Left ventricle myocardium superior (tissue), 1 donor: ENCODE results near the gene PIK3R3. TPM values are rescaled to one million over a fixed set of nuclear protein-coding genes. Genes with fewer than 3 reads are reported as not detected.

Source experiments
- ATAC-seq: fragments of 200-7000 bp; cut with Tn5 transposase; one replicate; pipeline ENCODE4 v1.9.1; 2020; ENCODE audit warnings: mild to moderate bottlenecking, moderate library complexity
- DNase-seq: peaks from one replicate; pipeline ENCODE4 v3.0.0-alpha.2; 2020
- intact Hi-C: fragments of 100-400 bp; cut with micrococcal nuclease; formaldehyde crosslinking; loops from one replicate; pipeline ENCODE4 v1.11.0; 2022
- total RNA-seq: library from RNA; stranded (reverse); fragmentation: NEBNext Ultra II Directional; extraction: Animal tissue kit (Norgen Biotek cat#: 25700); gene quantifications from one replicate; pipeline ENCODE4 v1.2.1, GENCODE V29; 2021
- donor health status: DM: no; HTN: yes; CAD: no; lungs with severe emphysema.

Gene PIK3R3
- total RNA-seq, 1 donor from 2014 or later, result 26.2 TPM

DNA sequence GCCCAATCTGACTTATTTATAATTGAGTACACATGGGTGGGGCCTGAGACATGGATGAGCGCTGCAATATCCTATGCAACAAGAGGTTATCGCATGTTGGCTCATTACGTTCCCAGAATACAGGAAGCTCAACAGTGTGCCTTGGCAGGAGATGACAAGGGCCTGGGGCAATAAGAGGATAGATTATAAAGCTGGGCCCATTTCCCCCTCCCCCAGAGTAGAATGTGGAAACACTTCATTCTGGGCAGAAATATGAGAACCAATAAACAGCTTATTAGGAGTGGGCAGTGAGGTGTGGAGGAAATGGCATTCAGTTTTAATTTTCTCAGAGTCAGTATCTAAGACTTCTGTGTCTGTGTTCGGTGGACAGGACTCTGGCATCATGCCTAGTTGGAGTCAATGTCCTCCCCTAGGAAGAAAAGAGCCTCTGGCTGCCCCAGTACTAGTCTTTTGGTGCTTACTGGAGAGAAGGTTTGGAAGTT is 92.8 kb downstream of the PIK3R3 start:
- ATAC-seq, result peak; percentile 41
- intact Hi-C loops, result loop anchor here (10.0 kb wide), 1 partner anchor 85 kb away; no protein-coding TSS in a partner anchor
- DNase-seq, result no peak

DNA sequence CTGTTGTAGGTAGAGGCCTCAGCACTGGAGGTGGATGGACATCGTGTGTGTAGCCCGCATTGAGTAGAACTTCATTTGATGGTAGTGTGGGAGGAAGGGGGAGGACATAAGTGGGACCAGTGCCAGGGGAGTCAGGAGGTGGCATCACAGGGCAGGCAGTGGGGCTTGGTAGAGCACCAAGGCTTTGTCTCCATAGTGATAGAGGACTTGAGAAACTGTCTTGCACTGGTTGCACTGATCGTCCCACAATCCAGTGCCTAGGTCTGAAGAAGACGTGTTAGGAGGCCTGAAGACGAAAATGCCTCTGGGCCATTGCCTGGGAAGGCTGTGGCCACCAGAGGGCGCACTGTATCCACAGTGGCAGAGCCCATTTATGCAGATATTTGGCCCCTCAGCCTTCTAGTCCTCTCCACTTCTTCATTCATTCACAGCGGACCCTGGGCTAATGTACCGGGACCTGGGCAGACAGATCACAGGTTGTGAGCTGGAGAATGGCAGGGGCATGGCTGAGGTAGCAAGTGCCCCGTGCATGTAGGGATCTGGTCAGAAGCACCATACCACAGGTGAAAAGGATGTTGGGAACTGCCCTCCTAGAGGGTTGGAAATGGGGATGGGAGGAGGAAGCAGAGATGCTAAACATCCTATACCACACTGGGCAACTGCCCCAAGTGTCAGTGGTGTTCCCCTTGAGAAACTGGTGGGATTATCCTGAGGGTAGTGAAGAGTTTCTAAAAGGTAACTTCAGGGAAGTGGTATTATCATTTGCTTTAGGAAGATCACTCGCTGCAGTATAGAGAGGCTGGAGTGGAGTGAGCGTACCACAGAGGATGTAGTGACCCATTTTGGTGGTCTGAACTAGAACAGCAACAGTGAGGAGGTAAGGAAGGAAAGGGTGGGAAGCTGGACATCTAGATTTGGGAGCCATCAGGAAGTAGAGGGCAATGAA is 95.3 kb downstream of the PIK3R3 start:
- DNase-seq (peak; percentile 94), ATAC-seq (peak; percentile 64)
- intact Hi-C loops, result loop anchor here (2.0 kb wide), 1 partner anchor 142 kb away; no protein-coding TSS in a partner anchor

DNA sequence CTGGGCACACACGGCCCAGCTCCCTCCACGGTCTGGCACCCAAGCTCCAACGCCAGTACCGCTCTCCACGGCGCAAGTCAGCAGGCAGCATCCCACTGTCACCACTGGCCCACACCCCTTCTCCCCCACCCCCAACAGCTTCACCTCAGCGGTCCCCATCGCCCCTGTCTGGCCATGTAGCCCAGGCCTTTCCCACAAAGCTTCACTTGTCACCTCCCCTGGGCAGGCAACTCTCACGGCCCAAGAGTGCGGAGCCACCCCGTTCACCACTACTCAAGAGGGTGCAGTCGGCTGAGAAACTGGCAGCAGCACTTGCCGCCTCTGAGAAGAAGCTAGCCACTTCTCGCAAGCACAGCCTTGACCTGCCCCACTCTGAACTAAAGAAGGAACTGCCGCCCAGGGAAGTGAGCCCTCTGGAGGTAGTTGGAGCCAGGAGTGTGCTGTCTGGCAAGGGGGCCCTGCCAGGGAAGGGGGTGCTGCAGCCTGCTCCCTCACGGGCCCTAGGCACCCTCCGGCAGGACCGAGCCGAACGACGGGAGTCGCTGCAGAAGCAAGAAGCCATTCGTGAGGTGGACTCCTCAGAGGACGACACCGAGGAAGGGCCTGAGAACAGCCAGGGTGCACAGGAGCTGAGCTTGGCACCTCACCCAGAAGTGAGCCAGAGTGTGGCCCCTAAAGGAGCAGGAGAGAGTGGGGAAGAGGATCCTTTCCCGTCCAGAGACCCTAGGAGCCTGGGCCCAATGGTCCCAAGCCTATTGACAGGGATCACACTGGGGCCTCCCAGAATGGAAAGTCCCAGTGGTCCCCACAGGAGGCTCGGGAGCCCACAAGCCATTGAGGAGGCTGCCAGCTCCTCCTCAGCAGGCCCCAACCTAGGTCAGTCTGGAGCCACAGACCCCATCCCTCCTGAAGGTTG is 97.6 kb downstream of the PIK3R3 start:
- intact Hi-C loops, result no loop called here
- ATAC-seq (peak; percentile 50), DNase-seq (peak; percentile 58)

DNA sequence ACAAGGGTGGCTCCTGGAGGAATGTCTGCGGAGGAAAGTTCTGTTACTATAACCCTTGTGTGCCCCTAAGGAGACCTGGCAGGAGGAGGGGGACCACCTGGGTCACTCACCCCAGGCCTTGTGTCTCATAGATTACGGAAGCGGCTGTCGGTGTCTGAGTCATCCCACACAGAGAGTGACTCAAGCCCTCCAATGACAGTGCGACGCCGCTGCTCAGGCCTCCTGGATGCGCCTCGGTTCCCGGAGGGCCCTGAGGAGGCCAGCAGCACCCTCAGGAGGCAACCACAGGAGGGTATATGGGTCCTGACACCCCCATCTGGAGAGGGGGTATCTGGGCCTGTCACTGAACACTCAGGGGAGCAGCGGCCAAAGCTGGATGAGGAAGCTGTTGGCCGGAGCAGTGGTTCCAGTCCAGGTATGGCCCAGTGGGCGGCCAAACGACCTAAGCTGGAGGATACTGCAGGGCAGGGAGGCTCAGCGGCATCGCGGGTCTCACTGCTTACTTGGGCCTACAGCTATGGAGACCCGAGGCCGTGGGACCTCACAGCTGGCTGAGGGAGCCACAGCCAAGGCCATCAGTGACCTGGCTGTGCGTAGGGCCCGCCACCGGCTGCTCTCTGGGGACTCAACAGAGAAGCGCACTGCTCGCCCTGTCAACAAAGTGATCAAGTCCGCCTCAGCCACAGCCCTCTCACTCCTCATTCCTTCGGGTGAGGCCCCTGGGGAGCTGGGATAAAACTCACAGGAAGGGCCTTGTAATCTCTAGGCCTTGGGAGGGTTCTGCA is 101.4 kb downstream of the PIK3R3 start:
- intact Hi-C loops, result no loop called here
- no peak for ATAC-seq
- no peak for DNase-seq

DNA sequence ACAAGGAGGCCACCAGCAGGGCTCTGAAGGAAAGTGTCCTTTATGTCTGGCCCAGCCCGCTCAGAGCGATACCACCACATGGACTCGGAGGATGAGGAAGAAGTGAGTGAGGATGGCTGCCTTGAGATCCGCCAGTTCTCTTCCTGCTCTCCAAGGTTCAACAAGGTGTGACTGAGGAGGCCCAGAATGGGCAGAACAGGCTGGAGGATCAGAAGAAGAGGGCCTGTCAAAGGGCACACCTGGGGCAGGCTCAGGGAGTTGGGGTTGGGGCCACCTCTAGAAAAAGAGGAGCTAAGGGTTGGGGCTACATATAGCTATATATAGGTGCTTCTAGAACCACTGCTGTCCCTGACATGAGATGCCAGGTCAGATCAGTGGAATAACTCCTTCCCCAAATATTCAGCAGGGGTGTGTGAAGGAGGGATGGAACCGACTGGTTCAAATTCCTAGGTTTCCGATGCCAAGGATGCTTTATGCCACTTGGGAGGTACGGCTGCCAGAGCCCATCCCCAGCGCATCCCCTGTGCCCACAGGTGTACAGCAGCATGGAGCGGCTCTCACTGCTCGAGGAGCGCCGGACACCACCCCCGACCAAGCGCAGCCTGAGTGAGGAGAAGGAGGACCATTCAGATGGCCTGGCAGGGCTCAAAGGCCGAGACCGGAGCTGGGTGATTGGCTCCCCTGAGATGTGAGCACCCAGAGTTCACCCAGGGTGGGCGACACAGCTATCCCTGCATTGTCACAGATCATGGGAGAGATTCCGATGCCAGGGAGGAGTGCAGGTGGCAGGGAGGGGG is 102.2 kb downstream of the PIK3R3 start:
- no peak for ATAC-seq
- intact Hi-C loops, result no loop called here
- no peak for DNase-seq

DNA sequence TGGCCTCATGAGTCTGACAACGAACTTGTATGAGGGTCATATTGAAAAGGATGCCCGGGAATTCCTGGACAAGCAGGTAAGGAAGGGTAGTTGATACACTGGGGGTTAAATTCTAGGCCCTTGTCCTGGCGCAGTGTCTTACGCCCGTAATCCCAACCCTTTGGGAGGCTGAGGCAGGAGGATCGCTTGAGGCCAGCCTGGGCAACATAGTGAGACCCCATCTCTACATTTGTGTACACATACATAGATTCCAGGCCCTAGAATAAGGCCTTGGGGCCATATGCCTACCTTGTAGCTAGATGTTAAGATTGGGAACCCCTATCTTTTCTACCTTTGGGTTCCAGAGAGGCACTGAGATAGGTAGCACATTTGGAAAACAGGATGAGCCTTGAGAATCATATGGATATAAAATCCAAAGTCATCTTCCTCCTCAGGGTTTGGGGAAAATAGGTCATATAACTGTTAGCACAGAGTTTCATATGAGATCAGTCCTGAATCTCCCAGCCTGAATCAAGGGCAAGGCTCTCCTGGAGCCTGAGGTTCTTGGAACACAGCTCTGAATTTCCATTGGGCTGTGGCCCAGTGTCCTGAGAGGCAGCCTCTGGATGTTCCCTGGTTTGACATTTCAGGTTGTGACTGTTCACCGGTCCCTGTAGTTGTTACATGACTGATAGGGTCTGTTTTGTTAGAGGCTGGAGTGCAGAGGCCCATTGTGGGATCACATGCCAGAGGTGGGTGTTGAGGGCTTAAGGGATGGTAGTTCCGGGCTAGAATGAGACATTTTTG is 104.4 kb downstream of the PIK3R3 start:
- ATAC-seq, result peak; percentile 79
- intact Hi-C loops, result loop anchor here (10.0 kb wide), 1 partner anchor 113 kb away; no protein-coding TSS in a partner anchor
- DNase-seq, result peak; percentile 61

DNA sequence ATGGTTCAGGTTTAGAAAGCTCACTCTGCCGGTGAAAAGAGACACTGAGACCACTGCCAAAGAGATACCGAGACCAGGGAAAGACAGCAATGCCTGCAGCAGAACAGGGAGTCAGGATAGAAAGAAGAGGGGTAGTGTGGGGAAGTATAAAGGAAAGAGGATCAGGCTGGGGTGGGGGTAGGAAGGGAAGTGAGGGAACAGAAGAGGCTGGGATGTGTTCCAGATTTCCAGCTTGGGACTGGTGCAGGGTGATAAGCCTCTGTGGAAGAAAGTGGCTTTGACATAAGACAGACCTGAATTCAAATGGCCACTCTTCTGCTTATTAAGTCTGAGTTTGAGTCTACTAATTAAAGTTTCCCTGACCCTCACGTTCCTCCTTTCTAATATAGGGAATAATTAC is 105.9 kb downstream of the PIK3R3 start:
- DNase-seq (no peak), ATAC-seq (peak; percentile 84)
- intact Hi-C loops, result loop anchor here (10.0 kb wide), 1 partner anchor 112 kb away; no protein-coding TSS in a partner anchor

DNA sequence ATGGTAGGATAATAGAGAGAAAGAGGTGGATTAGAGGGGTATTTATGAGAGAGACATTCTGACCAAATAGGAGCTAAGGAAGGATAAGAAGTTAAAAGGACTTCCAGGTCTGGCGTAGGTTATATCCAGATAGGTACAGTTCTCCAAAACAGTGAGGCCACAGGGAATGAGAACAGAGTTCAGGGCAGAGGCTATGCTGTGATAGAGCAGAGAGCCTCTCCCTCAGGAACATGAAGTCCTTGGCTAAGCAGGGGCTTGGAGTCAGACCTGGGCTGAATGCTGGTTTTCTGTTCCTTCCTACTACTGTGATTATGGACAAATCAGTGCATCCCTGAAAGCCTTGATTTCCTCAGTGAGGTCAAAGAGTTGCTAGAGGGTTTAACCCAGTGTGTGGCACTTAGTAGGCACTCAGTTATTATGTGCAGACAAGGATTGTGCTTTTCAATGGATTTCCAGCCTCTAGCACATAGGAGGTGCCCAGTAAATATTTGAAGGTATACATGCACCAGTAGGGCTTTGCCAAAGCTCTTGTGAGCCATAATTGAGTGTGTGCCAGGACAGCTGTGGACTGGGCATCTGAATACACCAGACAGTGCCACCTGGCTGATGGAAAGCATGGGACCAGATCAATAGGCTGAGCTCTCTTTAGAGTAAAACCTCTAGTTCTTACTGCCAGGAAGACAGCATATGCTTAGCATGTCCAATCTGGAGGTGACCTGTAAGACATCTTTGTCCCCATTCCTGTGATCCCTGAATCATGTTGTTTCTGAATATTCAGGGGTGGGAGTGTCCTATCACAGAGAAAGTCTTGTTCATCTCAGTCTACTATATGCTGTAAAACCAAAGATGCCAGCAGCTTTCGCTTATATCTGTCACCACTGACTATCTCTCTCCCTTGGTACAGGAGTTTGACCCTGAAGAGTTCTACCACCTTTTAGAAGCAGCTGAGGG is 111.1 kb downstream of the PIK3R3 start:
- ATAC-seq, result peak; percentile 61
- intact Hi-C loops, result loop anchor here (10.0 kb wide), 1 partner anchor 107 kb away; no protein-coding TSS in a partner anchor

DNA sequence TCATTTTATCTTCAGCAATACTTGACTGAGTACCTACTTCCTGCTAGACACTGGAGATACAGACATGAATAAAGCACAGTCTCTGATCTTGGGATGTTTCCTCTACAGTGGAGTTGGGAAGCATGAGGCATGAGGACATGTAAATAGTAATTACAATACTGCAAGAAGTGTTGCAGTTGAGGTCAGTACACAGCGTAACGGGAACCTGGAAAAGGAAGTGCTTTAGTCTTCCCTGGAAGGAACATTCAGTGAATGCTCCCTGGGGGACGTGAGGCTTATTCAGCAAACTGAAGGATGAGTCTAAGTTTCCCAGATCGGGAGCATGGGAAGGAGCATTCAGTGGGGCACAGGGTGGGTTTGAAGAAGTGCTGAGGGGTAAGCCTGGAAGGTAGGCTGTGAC is 112.4 kb downstream of the PIK3R3 start:
- ATAC-seq, result peak; percentile 13
- intact Hi-C loops, result loop anchor here (10.0 kb wide), 1 partner anchor 105 kb away; no protein-coding TSS in a partner anchor
- no peak for DNase-seq

More for the DNA sequence above, 111.1 kb downstream of the PIK3R3 start:
- no peak for DNase-seq

DNA sequence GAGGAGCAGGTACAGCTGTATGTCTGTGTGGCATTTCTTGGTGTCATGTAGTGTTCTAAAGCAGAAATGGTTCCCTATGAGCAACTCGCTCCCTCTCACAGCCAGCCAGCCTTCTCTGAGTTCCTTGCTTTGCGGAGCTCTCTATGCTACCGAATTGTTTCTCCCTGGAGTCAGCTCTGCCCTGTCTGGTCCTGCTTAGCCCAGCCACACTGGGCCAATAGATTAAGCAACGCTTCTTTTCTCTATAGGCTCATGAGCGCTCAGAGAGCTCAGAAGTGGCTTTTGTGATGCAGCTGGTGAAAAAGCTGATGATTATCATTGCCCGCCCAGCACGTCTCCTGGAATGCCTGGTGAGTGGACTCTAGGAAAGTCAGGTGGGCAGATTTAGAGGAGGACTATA is 113.1 kb downstream of the PIK3R3 start:
- ATAC-seq (no peak), DNase-seq (no peak)
- intact Hi-C loops, result no loop called here

DNA sequence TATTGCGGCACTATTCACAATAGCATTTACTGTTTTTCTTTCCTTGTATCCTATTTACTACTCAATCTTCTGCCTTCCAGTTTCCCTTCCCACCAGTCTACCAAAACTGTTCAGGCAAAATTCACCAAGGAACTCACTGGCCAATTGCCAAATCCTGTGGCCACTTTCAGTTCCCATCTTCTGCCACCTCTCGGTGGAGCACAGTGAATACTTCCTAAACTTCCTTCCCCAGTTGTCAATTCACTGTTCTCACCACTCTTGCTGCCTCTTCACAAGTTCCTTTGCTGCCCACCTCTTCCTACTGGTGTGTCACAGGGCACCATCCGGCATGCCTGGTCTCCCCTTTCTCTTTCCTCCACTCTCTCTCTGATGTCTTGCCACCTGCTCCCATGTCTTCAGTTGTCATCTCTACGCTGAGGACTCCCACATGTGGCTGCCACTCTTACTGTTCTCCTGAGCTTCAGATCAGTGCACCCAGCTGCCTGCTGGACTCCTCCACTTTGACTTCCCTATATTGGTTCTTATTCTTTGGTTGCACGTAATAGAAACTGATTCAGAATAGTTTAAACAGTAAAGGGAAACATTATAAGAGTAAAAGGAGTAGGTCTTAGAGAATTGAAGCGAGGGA is 114.4 kb downstream of the PIK3R3 start:
- intact Hi-C loops, result no loop called here

DNA sequence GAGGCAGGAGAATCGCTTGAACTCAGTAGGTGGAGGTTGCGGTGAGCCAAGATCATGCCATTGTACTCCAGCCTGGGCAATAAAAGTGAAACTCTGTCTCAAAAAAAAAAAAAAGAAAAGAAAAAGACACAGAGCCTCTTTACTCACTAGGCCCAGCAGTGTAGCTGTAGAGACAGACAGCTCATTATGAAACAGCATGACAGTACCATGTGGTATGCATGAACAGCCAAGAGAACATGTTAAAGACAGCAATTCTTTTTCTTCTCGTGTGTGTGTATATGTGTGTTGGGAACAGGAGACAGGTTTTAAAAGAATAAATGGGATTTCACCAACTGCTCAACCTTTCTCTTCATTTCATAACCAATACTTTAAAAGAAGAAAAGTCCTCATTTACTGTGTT is 118.8 kb downstream of the PIK3R3 start:
- ATAC-seq (no peak), DNase-seq (no peak)
- intact Hi-C loops, result no loop called here

More for the DNA sequence above, 114.4 kb downstream of the PIK3R3 start:
- ATAC-seq, result peak; percentile 10
- DNase-seq, result no peak

DNA sequence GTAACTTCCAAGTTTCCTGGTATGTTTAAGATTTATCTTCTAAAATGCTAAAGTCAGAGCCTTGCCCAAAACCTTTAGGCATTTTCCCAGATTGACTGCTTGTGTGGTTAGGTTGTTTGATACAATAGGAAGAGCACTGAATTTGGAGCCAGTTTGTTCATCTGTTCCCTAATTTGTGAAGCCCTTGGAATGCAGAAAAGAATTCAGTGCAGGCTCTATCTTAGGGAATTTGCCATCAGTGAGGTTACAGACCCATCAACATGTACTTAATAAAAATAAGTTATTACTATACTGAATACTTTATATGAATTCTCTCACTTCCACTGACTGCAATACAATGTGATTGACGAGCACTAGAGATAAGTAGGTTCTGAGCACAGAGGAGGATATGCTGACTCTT is 120.2 kb downstream of the PIK3R3 start:
- intact Hi-C loops, result no loop called here
- no peak for ATAC-seq
- no peak for DNase-seq

DNA sequence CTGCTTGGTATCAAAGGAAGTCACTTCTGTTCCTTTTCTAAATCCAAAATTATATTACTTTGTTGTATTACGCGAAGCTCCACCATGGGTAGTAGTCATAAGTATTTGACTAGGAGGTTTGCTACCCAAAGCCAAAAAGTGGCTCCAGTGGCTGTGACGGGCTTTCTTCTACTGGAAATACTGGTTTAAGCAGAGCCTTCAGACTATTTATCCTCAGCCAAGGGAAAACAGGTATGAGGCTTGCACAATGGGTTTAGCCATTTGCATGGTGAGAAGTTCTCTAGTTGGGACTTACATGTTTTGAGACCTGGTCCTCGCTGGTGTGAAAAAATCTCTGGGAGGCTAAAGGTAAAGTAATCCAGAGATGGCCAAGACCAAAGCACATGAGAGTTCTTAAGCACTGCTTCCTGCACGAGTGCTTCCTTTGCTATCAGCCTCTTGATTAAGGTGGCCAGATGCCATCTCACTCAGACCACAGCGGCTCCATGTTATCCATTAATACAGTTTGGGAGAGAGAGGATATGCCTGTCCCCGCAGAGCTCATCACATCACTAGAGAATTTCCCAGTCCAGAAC is 121.2 kb downstream of the PIK3R3 start:
- intact Hi-C loops, result no loop called here
- no peak for DNase-seq
- ATAC-seq, result no peak

DNA sequence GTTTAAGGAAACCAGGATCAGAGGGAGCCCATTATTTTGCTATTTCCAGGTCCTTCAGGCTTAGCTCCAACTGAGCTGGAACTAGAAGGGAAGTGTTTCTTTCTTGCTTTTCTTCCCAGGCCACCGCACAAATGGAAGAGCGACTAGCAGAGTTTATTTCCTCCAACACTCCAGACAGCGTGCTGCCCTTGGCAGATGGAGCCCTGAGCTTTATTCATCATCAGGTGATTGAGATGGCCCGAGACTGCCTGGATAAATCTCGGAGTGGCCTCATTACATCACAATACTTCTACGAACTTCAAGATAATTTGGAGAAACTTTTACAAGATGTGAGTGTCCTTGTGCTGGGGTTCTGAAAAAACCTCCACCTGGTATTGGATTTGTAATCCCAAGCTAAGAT is 121.8 kb downstream of the PIK3R3 start:
- ATAC-seq (no peak), DNase-seq (no peak)
- intact Hi-C loops, result no loop called here
